ENCODE results near the gene TANK.
A peak's percentile ranks its signal among the peaks of the same experiment; 100 is the strongest.
"Not testable (repeated sequence)": the region's sequence is repeated elsewhere in the genome, so short reads cannot be mapped to it uniquely, and the experiment has no call there.

TANK gene

GRCh38 chr2:161160226-161161073 lies at the start of gene TANK:
Gene TANK, plus strand, starts transcription at chr2:161160428. Its CDS starts 19,235 bp downstream, at chr2:161179663.
- DNase-seq = peak; percentile 96

- DNase-seq = no peak
These were observed 48.7 kb upstream of the TANK start for GRCh38 chr2:161111531-161111930.

GRCh38 chr2:161112908-161113307 lies 47.3 kb upstream of the TANK start:
- no peak for DNase-seq

- peak; percentile 41 for DNase-seq
These were observed 46.3 kb upstream of the TANK start for GRCh38 chr2:161113693-161114575.

- DNase-seq = no peak
These were observed 45.0 kb upstream of the TANK start for GRCh38 chr2:161115205-161115604.

GRCh38 chr2:161115605-161116380 lies 44.4 kb upstream of the TANK start:
- DNase-seq = no peak

GRCh38 chr2:161116509-161116908 lies 43.7 kb upstream of the TANK start:
- DNase-seq = no peak

- no peak for DNase-seq
These were observed 42.7 kb upstream of the TANK start for GRCh38 chr2:161117506-161117905.

GRCh38 chr2:161118722-161119121 lies 41.5 kb upstream of the TANK start:
- DNase-seq = no peak

GRCh38 chr2:161119483-161119882 lies 40.7 kb upstream of the TANK start:
- no peak for DNase-seq

GRCh38 chr2:161120775-161121174 lies 39.5 kb upstream of the TANK start:
- DNase-seq = no peak

- DNase-seq = no peak
These were observed 38.6 kb upstream of the TANK start for GRCh38 chr2:161121622-161122021.

GRCh38 chr2:161122772-161123530 lies 37.3 kb upstream of the TANK start:
- DNase-seq = peak; percentile 85

GRCh38 chr2:161123531-161124030 lies 36.6 kb upstream of the TANK start:
- no peak for DNase-seq

- no peak for DNase-seq
These were observed 36.0 kb upstream of the TANK start for GRCh38 chr2:161124201-161124600.

- no peak for DNase-seq
These were observed 31.3 kb upstream of the TANK start for GRCh38 chr2:161128885-161129284.

GRCh38 chr2:161130354-161130753 lies 29.9 kb upstream of the TANK start:
- DNase-seq = no peak

GRCh38 chr2:161131074-161131680 lies 29.1 kb upstream of the TANK start:
- DNase-seq = no peak

- DNase-seq = no peak
These were observed 28.4 kb upstream of the TANK start for GRCh38 chr2:161131804-161132203.

- not testable (repeated sequence) for DNase-seq
These were observed 27.8 kb upstream of the TANK start for GRCh38 chr2:161132384-161132783.

GRCh38 chr2:161133366-161133765 lies 26.9 kb upstream of the TANK start:
- no peak for DNase-seq
